SK-N-SH (cell line): ENCODE measurements around the gene SLIT1. TPM values are rescaled to one million over a fixed set of nuclear protein-coding genes. Genes with fewer than 3 reads are reported as not detected.

Experiments
- CTCF ChIA-PET: fragments of 300-600, 350-600 bp; formaldehyde crosslinking; extraction: SDS; loops from one replicate; lab custom pipeline; 2021; lab: Yijun Ruan, JAX
- POLR2A ChIA-PET: fragments of 350-600 bp; sonication (Branson Sonifier 250); formaldehyde crosslinking; extraction: SDS; loops from one replicate; lab custom pipeline; 2020; ENCODE audit warnings: antibody characterized with exemption, inconsistent platforms; lab: Yijun Ruan, JAX
- DNase-seq: peaks from one replicate; pipeline ENCODE4 v3.0.0; 2012
- H2AFZ ChIP-seq: fragments of 200-600 bp; sonication (generic); 2 replicates; pipeline ENCODE4 v1.8.1; 2016; ENCODE audit warnings: antibody characterized with exemption, mild to moderate bottlenecking, low read depth
- H3F3A ChIP-seq: fragments of 200-600 bp; sonication (generic); replicated peaks from 2 replicates; pipeline ENCODE3; 2016; ENCODE audit warnings: antibody characterized with exemption, mild to moderate bottlenecking; ENCODE audit not compliant: insufficient read depth
- H3K27ac ChIP-seq, 2 experiments: fragments of 200-500 bp in 1 of 2; fragments of 200-600 bp in 1 of 2; sonication (Bioruptor generic) in 1 of 2; sonication (generic), shearing (Covaris generic) in 1 of 2; 2 replicates each; pipeline versions ENCODE4 v1.5.1 to v1.6.1; 2014 to 2016; ENCODE audit warnings: low read depth in 2 of 2, inconsistent platforms in 1 of 2, low read length in 1 of 2, mild to moderate bottlenecking in 1 of 2, mixed read lengths in 1 of 2
- H3K27me3 ChIP-seq: fragments of 200-600 bp; sonication (generic), shearing (Covaris generic); 2 replicates; pipeline ENCODE4 v1.6.1; 2016; ENCODE audit warnings: mixed run types; ENCODE audit not compliant: insufficient read depth
- H3K36me3 ChIP-seq, 2 experiments: fragments of 200-500 bp in 1 of 2; fragments of 200-600 bp in 1 of 2; sonication (Bioruptor generic) in 1 of 2; sonication (generic) in 1 of 2; replicated peaks in 1 of 2; 2 replicates each; pipeline versions ENCODE3 to v1.5.1; 2014 to 2016; ENCODE audit warnings: low read length in 1 of 2, mild to moderate bottlenecking in 1 of 2; ENCODE audit not compliant: insufficient read depth in 2 of 2, control insufficient read depth in 1 of 2
- H3K4me1 ChIP-seq, 2 experiments: fragments of 200-500 bp in 1 of 2; fragments of 200-600 bp in 1 of 2; sonication (Bioruptor generic) in 1 of 2; sonication (generic), shearing (Covaris generic) in 1 of 2; 2 replicates each; pipeline versions ENCODE4 v1.5.1 to v1.6.1; 2014 to 2016; ENCODE audit warnings: low read depth in 1 of 2, low read length in 1 of 2, mixed run types in 1 of 2; ENCODE audit not compliant: insufficient read depth in 2 of 2, control insufficient read depth in 1 of 2
- H3K4me2 ChIP-seq: fragments of 200-600 bp; sonication (generic), shearing (Covaris generic); 2 replicates; pipeline ENCODE4 v1.6.1; 2017; ENCODE audit warnings: mixed run types
- H3K4me3 ChIP-seq, 2 experiments: fragments of 200-500 bp in 1 of 2; fragments of 200-600 bp in 1 of 2; sonication (Bioruptor generic) in 1 of 2; sonication (generic), shearing (Covaris generic) in 1 of 2; 2 replicates each; pipeline versions ENCODE4 v1.5.1 to v1.8.1; 2014 to 2016; ENCODE audit warnings: low read depth in 2 of 2, inconsistent platforms in 1 of 2, low read length in 1 of 2, mild to moderate bottlenecking in 1 of 2, mixed read lengths in 1 of 2, moderate library complexity in 1 of 2
- H3K79me2 ChIP-seq: fragments of 200-600 bp; sonication (generic); 2 replicates; pipeline ENCODE4 v1.8.1; 2017; ENCODE audit warnings: mild to moderate bottlenecking; ENCODE audit not compliant: insufficient read depth
- H3K9ac ChIP-seq: fragments of 200-600 bp; sonication (generic); 2 replicates; pipeline ENCODE4 v1.6.1; 2017; ENCODE audit warnings: mixed run types
- H3K9me2 ChIP-seq: fragments of 200-600 bp; sonication (generic); 2 replicates; pipeline ENCODE4 v1.6.1; 2017; ENCODE audit warnings: mixed run types
- H3K9me3 ChIP-seq: fragments of 200-600 bp; sonication (generic); 2 replicates; pipeline ENCODE4 v1.6.1; 2017; ENCODE audit warnings: mixed run types, mild to moderate bottlenecking, moderate library complexity
- H4K20me1 ChIP-seq: fragments of 200-600 bp; sonication (generic); 2 replicates; pipeline ENCODE4 v1.6.1; 2017; ENCODE audit warnings: mild to moderate bottlenecking, mixed run types; ENCODE audit not compliant: insufficient read depth
- FOXJ3 ChIP-seq: sonication (generic); formaldehyde crosslinking; IDR thresholded peaks from 2 replicates; pipeline ENCODE4 v1.5.1; 2020; ENCODE audit warnings: mild to moderate bottlenecking, missing genetic modification reagents
- GATA2 ChIP-seq: sonication (generic); formaldehyde crosslinking; IDR thresholded peaks from 2 replicates; pipeline ENCODE4 v1.5.0; 2020; ENCODE audit warnings: mild to moderate bottlenecking, missing genetic modification reagents
- JUND ChIP-seq: IDR thresholded peaks from 2 replicates; pipeline ENCODE4 v1.4.0; 2012
- MEF2A ChIP-seq: IDR thresholded peaks from 2 replicates; pipeline ENCODE4 v1.4.0; 2012; ENCODE audit warnings: low read depth, borderline replicate concordance
- RAD21 ChIP-seq: IDR thresholded peaks from 2 replicates; pipeline ENCODE4 v1.6.1; 2012; ENCODE audit warnings: mild to moderate bottlenecking, low read length
- RCOR1 ChIP-seq: fragments of 150-350 bp; IDR thresholded peaks from 2 replicates; pipeline ENCODE4 v1.6.1; 2017; ENCODE audit warnings: antibody characterized with exemption, low read length
- RXRA ChIP-seq: IDR thresholded peaks from 2 replicates; pipeline ENCODE4 v1.4.0; 2012; ENCODE audit warnings: low read depth, mild to moderate bottlenecking, borderline replicate concordance
- SMC3 ChIP-seq: IDR thresholded peaks from 2 replicates; pipeline ENCODE4 v1.6.1; 2012; ENCODE audit warnings: low read depth, low read length, improper control_type of control experiment
- TAF1 ChIP-seq: IDR thresholded peaks from 2 replicates; pipeline ENCODE4 v1.6.1; 2012; ENCODE audit warnings: low read depth, mild to moderate bottlenecking, low read length, moderate library complexity, borderline replicate concordance
- TCF12 ChIP-seq: IDR thresholded peaks from 2 replicates; pipeline ENCODE4 v1.4.0; 2012
- WGBS: methylation state at CpG from one replicate; pipeline ENCODE4 v1.1.6; 2017; ENCODE audit warnings: low lambda C conversion rate; 5-methylcytosine and 5-hydroxymethylcytosine counted together
- polyA plus RNA-seq, 3 experiments: library from polyadenylated mRNA; depleted of rRNA; stranded (reverse); fragments of >200 nt; gene quantifications; 2 replicates each; pipeline ENCODE4 v1.2.3, GENCODE V29; 2012
- TF ChIP-seq, protein P1 (sequence below): IDR thresholded peaks from 2 replicates; pipeline ENCODE4 v1.4.0; 2012; ENCODE audit warnings: low read depth, borderline replicate concordance
- TF ChIP-seq, protein P2 (sequence below): IDR thresholded peaks from 2 replicates; pipeline ENCODE4 v1.6.1; 2012; ENCODE audit warnings: mild to moderate bottlenecking, low read depth, low read length, moderate library complexity
- TF ChIP-seq, protein P3 (sequence below): fragments of 200-600 bp; sonication (generic); IDR thresholded peaks from 2 replicates; pipeline ENCODE4 v1.6.1; 2017; ENCODE audit warnings: antibody characterized with exemption, mild to moderate bottlenecking, moderate library complexity
- TF ChIP-seq, protein P4 (sequence below): IDR thresholded peaks from 2 replicates; pipeline ENCODE4 v1.4.0; 2012; ENCODE audit warnings: low read depth, borderline replicate concordance
- TF ChIP-seq, protein P5 (sequence below): IDR thresholded peaks from 2 replicates; pipeline ENCODE4; 2012
- TF ChIP-seq, protein P6 (sequence below): fragments of 150-350 bp; IDR thresholded peaks from 2 replicates; pipeline ENCODE4 v1.6.1; 2016; ENCODE audit warnings: mild to moderate bottlenecking, low read depth, low read length

SLIT1 gene
- polyA plus RNA-seq, 1 of the 3 experiments (the other 2 are of a cell fraction): 0.05 TPM

DNA sequence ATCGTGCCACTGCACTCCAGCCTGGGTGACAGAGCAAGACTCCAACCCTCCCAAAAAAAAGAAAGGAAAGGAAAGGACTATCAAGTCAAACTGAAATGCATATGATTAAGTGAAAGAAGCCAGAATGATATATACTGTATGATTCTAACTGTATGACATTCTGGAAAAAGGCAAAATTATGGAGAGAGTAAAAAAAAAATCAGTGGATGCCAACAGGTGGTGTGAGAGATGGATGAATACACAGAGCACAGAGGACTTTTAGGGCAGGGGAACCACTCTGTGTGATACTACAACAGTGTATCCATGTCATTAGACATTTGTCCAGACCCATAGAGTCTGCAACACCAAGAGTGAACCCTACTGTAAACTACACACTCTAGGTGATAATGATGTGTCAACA is 99.2 kb downstream of the SLIT1 start:
- no peak overlapping the region for H3K27ac ChIP-seq
- H3K27me3 ChIP-seq: peaks cover 34% of the 10 kb centered on the region
- 27% methylated on average over 1 of the region's 1 CpG for WGBS
- H3K79me2 ChIP-seq: no peaks in the 10 kb centered on the region
- TF ChIP-seq TAF1: no peak
- TF ChIP-seq, protein P1, sequence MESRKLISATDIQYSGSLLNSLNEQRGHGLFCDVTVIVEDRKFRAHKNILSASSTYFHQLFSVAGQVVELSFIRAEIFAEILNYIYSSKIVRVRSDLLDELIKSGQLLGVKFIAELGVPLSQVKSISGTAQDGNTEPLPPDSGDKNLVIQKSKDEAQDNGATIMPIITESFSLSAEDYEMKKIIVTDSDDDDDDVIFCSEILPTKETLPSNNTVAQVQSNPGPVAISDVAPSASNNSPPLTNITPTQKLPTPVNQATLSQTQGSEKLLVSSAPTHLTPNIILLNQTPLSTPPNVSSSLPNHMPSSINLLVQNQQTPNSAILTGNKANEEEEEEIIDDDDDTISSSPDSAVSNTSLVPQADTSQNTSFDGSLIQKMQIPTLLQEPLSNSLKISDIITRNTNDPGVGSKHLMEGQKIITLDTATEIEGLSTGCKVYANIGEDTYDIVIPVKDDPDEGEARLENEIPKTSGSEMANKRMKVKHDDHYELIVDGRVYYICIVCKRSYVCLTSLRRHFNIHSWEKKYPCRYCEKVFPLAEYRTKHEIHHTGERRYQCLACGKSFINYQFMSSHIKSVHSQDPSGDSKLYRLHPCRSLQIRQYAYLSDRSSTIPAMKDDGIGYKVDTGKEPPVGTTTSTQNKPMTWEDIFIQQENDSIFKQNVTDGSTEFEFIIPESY: no peak
- TF ChIP-seq, protein P2, sequence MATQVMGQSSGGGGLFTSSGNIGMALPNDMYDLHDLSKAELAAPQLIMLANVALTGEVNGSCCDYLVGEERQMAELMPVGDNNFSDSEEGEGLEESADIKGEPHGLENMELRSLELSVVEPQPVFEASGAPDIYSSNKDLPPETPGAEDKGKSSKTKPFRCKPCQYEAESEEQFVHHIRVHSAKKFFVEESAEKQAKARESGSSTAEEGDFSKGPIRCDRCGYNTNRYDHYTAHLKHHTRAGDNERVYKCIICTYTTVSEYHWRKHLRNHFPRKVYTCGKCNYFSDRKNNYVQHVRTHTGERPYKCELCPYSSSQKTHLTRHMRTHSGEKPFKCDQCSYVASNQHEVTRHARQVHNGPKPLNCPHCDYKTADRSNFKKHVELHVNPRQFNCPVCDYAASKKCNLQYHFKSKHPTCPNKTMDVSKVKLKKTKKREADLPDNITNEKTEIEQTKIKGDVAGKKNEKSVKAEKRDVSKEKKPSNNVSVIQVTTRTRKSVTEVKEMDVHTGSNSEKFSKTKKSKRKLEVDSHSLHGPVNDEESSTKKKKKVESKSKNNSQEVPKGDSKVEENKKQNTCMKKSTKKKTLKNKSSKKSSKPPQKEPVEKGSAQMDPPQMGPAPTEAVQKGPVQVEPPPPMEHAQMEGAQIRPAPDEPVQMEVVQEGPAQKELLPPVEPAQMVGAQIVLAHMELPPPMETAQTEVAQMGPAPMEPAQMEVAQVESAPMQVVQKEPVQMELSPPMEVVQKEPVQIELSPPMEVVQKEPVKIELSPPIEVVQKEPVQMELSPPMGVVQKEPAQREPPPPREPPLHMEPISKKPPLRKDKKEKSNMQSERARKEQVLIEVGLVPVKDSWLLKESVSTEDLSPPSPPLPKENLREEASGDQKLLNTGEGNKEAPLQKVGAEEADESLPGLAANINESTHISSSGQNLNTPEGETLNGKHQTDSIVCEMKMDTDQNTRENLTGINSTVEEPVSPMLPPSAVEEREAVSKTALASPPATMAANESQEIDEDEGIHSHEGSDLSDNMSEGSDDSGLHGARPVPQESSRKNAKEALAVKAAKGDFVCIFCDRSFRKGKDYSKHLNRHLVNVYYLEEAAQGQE: no peak
- no peak for TF ChIP-seq MEF2A
- no peak for TF ChIP-seq RCOR1
- no peak for TF ChIP-seq GATA2 (CRISPR knock-in tag)
- TF ChIP-seq, protein P3, sequence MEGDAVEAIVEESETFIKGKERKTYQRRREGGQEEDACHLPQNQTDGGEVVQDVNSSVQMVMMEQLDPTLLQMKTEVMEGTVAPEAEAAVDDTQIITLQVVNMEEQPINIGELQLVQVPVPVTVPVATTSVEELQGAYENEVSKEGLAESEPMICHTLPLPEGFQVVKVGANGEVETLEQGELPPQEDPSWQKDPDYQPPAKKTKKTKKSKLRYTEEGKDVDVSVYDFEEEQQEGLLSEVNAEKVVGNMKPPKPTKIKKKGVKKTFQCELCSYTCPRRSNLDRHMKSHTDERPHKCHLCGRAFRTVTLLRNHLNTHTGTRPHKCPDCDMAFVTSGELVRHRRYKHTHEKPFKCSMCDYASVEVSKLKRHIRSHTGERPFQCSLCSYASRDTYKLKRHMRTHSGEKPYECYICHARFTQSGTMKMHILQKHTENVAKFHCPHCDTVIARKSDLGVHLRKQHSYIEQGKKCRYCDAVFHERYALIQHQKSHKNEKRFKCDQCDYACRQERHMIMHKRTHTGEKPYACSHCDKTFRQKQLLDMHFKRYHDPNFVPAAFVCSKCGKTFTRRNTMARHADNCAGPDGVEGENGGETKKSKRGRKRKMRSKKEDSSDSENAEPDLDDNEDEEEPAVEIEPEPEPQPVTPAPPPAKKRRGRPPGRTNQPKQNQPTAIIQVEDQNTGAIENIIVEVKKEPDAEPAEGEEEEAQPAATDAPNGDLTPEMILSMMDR: no peak
- TF ChIP-seq RXRA: no peak
- no peak for TF ChIP-seq RAD21
- TF ChIP-seq, protein P4, sequence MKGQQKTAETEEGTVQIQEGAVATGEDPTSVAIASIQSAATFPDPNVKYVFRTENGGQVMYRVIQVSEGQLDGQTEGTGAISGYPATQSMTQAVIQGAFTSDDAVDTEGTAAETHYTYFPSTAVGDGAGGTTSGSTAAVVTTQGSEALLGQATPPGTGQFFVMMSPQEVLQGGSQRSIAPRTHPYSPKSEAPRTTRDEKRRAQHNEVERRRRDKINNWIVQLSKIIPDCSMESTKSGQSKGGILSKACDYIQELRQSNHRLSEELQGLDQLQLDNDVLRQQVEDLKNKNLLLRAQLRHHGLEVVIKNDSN: no peak
- TF ChIP-seq, protein P5, sequence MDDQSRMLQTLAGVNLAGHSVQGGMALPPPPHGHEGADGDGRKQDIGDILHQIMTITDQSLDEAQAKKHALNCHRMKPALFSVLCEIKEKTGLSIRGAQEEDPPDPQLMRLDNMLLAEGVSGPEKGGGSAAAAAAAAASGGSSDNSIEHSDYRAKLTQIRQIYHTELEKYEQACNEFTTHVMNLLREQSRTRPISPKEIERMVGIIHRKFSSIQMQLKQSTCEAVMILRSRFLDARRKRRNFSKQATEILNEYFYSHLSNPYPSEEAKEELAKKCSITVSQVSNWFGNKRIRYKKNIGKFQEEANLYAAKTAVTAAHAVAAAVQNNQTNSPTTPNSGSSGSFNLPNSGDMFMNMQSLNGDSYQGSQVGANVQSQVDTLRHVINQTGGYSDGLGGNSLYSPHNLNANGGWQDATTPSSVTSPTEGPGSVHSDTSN: no peak
- no peak for TF ChIP-seq JUND
- TF ChIP-seq SMC3: no peak
- TF ChIP-seq, protein P6, sequence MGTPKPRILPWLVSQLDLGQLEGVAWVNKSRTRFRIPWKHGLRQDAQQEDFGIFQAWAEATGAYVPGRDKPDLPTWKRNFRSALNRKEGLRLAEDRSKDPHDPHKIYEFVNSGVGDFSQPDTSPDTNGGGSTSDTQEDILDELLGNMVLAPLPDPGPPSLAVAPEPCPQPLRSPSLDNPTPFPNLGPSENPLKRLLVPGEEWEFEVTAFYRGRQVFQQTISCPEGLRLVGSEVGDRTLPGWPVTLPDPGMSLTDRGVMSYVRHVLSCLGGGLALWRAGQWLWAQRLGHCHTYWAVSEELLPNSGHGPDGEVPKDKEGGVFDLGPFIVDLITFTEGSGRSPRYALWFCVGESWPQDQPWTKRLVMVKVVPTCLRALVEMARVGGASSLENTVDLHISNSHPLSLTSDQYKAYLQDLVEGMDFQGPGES: no peak
- no peak for TF ChIP-seq TCF12
- TF ChIP-seq FOXJ3 (CRISPR knock-in tag): no peak
- TF ChIP-seq, all 33 proteins: peak for 0
- H3K9ac ChIP-seq: no peak overlapping the region
- H3K9me2 ChIP-seq: no peaks in the 10 kb centered on the region
- H3K4me2 ChIP-seq: no peak overlapping the region
- no peaks in the 10 kb centered on the region for H3K9me3 ChIP-seq
- H3K4me1 ChIP-seq: no peaks in the 10 kb centered on the region; a peak in 1 of 4 replicates
- POLR2A ChIA-PET: no interaction called here
- no peaks in the 10 kb centered on the region for H3F3A ChIP-seq
- DNase-seq: no peak
- H2AFZ ChIP-seq: no peak overlapping the region
- H4K20me1 ChIP-seq: no peaks in the 10 kb centered on the region
- H3K36me3 ChIP-seq: no peaks in the 10 kb centered on the region
- CTCF ChIA-PET: interaction anchor here (2.1 to 3.7 kb wide), 2 partner anchors 11 to 14 kb away, joined by 7 to 19 read pairs; no protein-coding TSS in a partner anchor
- H3K4me3 ChIP-seq: no peak overlapping the region
